ENCODE results near the gene PLCD1. TPM values are rescaled to one million over a fixed set of nuclear protein-coding genes. Genes with fewer than 3 reads are reported as not detected.
A peak's percentile ranks its signal among the peaks of the same experiment; 100 is the strongest.

Gene PLCD1
- total and polyA plus RNA-seq, 2 experiments from 2014 or later = 16.0 to 24.4 TPM

DNA sequence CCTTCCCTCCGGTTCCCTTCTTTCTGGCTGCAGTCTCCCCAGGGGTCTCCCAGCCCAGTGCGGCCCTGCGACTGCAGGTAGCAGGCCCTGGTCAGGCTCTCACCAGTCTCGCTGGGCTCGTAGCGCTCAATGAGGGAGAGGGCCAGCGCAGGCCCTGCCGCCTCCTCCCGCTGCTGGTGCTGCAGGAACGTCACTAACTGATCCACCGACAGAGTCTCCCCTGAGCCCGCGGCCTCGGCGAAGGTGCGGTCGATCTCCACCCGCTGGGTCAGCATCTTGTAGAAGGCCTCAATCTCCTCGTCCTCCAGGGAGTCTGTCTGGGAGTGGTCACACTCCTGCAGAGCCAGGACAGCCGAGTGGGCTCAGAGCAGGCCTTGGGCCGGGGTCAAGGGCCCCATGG is 18.3 kb downstream of the PLCD1 start:
- Histone ChIP-seq H3K4me2 (no peak overlapping the region), H3F3A (replicated peaks; ENCODE audit: low read depth) (no peaks in the 10 kb centered on the region), H4K20me1 (replicated peaks; ENCODE audit: insufficient read depth) (no peaks in the 10 kb centered on the region; the same call in 1 of the 2 replicates), H3K4me3 (no peak overlapping the region), H3K9me2 (ENCODE audit: insufficient read depth) (no peaks in the 10 kb centered on the region), H3K4me1 (ENCODE audit: insufficient read depth) (no peaks in the 10 kb centered on the region), H2AFZ (no peak overlapping the region), H3K79me2 (replicated peaks; ENCODE audit: insufficient read depth) (no peaks in the 10 kb centered on the region), H3K27ac (ENCODE audit: low read depth) (no peak overlapping the region), H3K27me3 (ENCODE audit: insufficient read depth) (no peaks in the 10 kb centered on the region), H3K36me3 (ENCODE audit: insufficient read depth) (0 out of 2 replicates have a peak, but pooled peaks cover 3% of the 10 kb centered on the region)
- TF ChIP-seq JUNB (IDR thresholded peaks at IDR 0.05; ENCODE audit: unreplicated experiment) (no peak), STAT1 (IDR thresholded peaks at IDR 0.05; ENCODE audit: unreplicated experiment) (no peak), CTCF (conservative IDR thresholded peaks at IDR 0.05; ENCODE audit: low read depth in 2 of 2) (no peak), ZNF331 (CRISPR knock-in tag; IDR thresholded peaks at IDR 0.05; ENCODE audit: low read depth) (no peak), EZH2phosphoT487 (IDR thresholded peaks at IDR 0.05; ENCODE audit: unreplicated experiment) (no peak), POLR2AphosphoS5 (IDR thresholded peaks at IDR 0.05; ENCODE audit: low read depth) (no peak)
- TF ChIP-seq, protein P1, sequence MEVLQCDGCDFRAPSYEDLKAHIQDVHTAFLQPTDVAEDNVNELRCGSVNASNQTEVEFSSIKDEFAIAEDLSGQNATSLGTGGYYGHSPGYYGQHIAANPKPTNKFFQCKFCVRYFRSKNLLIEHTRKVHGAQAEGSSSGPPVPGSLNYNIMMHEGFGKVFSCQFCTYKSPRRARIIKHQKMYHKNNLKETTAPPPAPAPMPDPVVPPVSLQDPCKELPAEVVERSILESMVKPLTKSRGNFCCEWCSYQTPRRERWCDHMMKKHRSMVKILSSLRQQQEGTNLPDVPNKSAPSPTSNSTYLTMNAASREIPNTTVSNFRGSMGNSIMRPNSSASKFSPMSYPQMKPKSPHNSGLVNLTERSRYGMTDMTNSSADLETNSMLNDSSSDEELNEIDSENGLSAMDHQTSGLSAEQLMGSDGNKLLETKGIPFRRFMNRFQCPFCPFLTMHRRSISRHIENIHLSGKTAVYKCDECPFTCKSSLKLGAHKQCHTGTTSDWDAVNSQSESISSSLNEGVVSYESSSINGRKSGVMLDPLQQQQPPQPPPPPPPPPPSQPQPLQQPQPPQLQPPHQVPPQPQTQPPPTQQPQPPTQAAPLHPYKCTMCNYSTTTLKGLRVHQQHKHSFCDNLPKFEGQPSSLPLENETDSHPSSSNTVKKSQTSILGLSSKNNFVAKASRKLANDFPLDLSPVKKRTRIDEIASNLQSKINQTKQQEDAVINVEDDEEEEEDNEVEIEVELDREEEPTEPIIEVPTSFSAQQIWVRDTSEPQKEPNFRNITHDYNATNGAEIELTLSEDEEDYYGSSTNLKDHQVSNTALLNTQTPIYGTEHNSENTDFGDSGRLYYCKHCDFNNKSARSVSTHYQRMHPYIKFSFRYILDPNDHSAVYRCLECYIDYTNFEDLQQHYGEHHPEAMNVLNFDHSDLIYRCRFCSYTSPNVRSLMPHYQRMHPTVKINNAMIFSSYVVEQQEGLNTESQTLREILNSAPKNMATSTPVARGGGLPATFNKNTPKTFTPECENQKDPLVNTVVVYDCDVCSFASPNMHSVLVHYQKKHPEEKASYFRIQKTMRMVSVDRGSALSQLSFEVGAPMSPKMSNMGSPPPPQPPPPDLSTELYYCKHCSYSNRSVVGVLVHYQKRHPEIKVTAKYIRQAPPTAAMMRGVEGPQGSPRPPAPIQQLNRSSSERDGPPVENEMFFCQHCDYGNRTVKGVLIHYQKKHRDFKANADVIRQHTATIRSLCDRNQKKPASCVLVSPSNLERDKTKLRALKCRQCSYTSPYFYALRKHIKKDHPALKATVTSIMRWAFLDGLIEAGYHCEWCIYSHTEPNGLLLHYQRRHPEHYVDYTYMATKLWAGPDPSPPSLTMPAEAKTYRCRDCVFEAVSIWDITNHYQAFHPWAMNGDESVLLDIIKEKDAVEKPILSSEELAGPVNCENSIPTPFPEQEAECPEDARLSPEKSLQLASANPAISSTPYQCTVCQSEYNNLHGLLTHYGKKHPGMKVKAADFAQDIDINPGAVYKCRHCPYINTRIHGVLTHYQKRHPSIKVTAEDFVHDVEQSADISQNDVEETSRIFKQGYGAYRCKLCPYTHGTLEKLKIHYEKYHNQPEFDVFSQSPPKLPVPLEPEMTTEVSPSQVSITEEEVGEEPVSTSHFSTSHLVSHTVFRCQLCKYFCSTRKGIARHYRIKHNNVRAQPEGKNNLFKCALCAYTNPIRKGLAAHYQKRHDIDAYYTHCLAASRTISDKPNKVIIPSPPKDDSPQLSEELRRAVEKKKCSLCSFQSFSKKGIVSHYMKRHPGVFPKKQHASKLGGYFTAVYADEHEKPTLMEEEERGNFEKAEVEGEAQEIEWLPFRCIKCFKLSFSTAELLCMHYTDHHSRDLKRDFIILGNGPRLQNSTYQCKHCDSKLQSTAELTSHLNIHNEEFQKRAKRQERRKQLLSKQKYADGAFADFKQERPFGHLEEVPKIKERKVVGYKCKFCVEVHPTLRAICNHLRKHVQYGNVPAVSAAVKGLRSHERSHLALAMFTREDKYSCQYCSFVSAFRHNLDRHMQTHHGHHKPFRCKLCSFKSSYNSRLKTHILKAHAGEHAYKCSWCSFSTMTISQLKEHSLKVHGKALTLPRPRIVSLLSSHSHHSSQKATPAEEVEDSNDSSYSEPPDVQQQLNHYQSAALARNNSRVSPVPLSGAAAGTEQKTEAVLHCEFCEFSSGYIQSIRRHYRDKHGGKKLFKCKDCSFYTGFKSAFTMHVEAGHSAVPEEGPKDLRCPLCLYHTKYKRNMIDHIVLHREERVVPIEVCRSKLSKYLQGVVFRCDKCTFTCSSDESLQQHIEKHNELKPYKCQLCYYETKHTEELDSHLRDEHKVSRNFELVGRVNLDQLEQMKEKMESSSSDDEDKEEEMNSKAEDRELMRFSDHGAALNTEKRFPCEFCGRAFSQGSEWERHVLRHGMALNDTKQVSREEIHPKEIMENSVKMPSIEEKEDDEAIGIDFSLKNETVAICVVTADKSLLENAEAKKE (CRISPR knock-in tag; IDR thresholded peaks at IDR 0.05) = no peak
- TF ChIP-seq, protein P2, sequence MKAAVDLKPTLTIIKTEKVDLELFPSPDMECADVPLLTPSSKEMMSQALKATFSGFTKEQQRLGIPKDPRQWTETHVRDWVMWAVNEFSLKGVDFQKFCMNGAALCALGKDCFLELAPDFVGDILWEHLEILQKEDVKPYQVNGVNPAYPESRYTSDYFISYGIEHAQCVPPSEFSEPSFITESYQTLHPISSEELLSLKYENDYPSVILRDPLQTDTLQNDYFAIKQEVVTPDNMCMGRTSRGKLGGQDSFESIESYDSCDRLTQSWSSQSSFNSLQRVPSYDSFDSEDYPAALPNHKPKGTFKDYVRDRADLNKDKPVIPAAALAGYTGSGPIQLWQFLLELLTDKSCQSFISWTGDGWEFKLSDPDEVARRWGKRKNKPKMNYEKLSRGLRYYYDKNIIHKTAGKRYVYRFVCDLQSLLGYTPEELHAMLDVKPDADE (IDR thresholded peaks at IDR 0.05) = no peak
- H3K27me3 Mint-ChIP-seq (ENCODE audit: insufficient read depth, low read depth, poor library complexity) = peaks cover 9% of the 10 kb centered on the region
- no peak overlapping the region for H3K4me3 Mint-ChIP-seq
- DNase-seq (ENCODE audit: low spot score) (no peak), ATAC-seq (peak; percentile 47)
- H3K36me3 Mint-ChIP-seq (ENCODE audit: low read depth) = peaks cover 22% of the 10 kb centered on the region
- no peak overlapping the region for H3K27ac Mint-ChIP-seq
- no peaks in the 10 kb centered on the region for H3K9me3 Mint-ChIP-seq
- 0 out of 3 replicates have a peak, but pooled peaks cover 2% of the 10 kb centered on the region for H3K4me1 Mint-ChIP-seq
